GM12865 (cell line): ENCODE results near the gene KLK6.
"Not testable (repeated sequence)": the region's sequence is repeated elsewhere in the genome, so short reads cannot be mapped to it uniquely, and the experiment has no call there.

ENCODE experiments used
- DNase-seq: peaks from one replicate; pipeline ENCODE4 v3.0.0; 2010; ENCODE audit warnings: low read depth
- H3K4me3 ChIP-seq: 2 replicates; pipeline ENCODE4 v1.5.1; 2011; ENCODE audit warnings: mild to moderate bottlenecking, low read depth, low read length, control low read depth
- CTCF ChIP-seq: IDR thresholded peaks from 2 replicates; pipeline ENCODE4 v1.5.1; 2011; ENCODE audit warnings: low read length, control low read depth, low read depth, inconsistent platforms; ENCODE audit not compliant: insufficient read depth; ENCODE audit errors: missing control alignments

The KLK6 gene

GRCh38 chr19:50979758-50980157, 10.4 kb upstream of the KLK6 start:
- no peak overlapping the region for H3K4me3 ChIP-seq
- no peak for DNase-seq
- TF ChIP-seq CTCF, result no peak

DNA sequence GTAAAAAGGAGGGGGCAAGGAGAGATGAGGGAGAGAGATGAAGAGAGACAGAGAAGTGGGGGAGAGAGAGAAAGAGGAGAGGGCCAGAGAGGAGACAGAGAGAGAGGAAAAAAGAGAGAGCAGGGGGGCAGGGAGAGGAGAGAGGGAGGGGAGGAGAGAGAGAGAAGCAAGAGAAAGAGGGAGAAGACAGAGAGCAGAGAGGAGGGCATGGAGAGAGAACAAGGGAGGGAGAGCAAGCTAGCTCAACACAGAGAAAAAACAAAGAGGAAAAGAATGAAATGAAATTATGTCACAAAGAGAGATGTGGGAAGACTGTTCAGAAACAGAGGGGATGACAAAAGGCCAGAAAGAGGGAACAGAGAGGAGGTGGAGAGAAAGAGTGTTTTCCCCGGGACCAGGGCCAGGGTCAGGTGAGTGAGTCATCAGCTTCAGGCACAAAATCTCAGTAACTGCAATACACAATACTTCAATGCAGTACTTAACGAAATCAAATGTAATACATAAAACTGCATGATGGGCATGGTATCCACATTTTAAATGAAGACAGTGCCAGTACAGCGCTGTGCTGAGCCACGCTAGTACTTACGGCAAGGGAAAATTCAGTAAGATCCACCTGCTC, 9.5 kb upstream of the KLK6 start:
- H3K4me3 ChIP-seq, result no peak overlapping the region
- no peak for TF ChIP-seq CTCF
- no peak for DNase-seq

DNA sequence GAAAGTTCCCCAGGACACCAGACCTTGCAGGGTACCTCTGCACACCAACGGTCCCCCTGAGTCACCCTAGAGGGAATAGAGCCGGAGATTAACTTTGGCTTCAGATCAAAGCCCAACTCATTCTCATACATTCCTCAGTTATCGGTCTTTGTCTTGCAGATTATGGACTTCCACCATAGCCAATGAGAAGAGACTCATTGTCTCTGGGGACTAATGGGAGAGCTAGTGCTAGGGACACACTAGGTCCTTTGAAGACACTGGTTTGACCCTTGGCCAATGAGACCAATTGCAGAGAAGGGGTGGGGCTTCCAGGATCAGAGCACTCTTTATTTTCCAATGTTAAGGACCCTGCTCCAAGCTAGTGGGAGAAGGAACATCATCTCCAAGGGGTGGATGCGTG, 8.2 kb upstream of the KLK6 start:
- no peak for TF ChIP-seq CTCF
- no peak overlapping the region for H3K4me3 ChIP-seq
- no peak for DNase-seq

DNA sequence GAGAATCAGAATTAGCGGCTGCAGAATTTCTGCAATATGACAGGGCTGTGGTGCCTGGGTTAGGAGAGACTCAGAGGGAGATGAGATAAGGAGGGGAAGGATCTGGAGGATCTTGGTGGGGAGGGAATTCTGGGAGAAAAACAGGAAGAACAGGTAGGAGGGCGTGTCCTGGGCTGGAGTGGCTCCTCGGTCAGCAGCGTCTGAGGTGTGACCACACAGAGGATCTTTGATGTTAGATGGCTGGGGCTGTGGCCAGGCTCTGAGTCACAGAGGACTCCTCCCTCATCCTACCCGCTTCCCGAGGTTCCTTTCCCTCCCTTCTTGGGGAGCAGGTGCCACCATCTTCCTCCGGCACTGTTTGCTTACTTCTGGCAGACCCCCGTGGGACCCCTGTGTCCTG, 6.4 kb upstream of the KLK6 start:
- no peak for DNase-seq
- TF ChIP-seq CTCF, result no peak
- H3K4me3 ChIP-seq, result no peak overlapping the region

DNA sequence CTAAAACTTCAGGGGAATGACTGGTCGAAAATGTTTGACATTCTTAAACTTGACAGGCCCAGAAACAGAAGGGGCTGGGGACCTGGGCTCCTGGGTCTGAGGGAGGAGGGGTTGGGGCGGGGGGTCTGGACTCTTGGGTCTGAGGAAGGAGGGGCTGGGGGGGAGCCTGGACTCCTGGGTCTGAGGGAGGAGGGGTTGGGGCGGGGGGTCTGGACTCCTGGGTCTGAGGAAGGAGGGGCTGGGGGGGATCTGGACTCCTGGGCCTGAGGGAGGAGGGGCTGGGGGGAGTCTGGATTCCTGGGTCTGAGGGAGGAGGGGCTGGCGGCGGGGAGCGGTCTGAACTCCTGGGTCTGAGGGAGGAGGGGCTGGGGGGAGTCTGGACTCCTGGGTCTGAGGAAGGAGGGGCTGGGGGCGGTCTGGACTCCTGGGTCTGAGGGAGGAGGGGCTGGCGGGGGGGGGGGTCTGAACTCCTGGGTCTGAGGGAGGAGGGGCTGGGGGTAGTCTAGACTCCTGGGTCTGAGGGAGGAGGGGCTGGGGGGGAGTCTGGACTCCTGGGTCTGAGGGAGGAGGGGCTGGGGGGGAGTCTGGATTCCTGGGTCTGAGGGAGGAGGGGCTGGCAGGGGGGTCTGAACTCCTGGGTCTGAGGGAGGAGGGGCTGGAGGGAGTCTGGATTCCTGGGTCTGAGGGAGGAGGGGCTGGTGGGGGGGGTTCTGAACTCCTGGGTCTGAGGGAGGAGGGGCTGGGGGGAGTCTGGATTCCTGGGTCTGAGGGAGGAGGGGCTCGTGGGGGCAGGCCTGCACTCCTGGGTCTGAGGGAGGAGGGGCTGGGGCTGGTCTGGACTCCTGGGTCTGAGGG, 5.5 kb upstream of the KLK6 start:
- no peak for DNase-seq

DNA sequence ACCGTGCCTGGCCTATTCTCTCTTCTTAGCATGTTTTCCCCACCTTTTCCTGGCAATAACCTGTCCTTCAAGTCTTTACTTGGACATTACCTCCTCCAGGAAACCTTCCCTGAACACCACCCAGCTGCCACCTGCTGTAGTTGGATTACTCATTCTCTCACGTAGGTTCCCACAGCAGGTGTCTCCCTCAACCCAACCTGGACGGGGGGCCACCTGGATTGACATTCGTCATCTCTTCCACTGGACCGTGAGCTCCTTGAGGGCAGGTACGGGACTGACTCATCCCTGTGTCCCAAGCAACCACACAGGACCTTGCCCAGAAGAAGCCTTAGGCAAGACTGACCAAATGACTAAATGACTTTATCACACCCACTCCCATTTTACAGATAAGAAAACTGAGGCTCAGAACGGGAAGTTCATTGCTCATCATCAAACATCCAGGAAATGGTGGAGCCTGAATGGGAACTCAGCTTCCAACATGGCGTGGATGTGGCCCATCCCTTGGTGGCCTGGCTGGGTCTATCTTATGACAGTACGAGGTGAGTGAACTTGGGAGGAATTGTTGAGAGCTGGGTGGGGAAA, 3.5 kb upstream of the KLK6 start:
- DNase-seq, result no peak
- H3K4me3 ChIP-seq, result no peak overlapping the region
- TF ChIP-seq CTCF, result no peak

More for the DNA sequence above, 5.5 kb upstream of the KLK6 start:
- H3K4me3 ChIP-seq, result no peak overlapping the region
- no peak for TF ChIP-seq CTCF

- not testable (repeated sequence) for H3K4me3 ChIP-seq, DNase-seq
These were observed 419 bp upstream of the KLK6 start for GRCh38 chr19:50969810-50970209.
